GM21529 (cell line): ENCODE measurements around the gene ACCSL.

Experiments used
- ATAC-seq: cut with Tn5 transposase; IDR thresholded peaks from one replicate; pipeline ENCODE4 v1.9.1; 2021; ENCODE audit not compliant: unreplicated experiment

The ACCSL gene

GRCh38 chr11:44049832-44050231 is 2.1 kb downstream of the ACCSL start:
- ATAC-seq: no peak

GRCh38 chr11:44051171-44051570 is 3.4 kb downstream of the ACCSL start:
- ATAC-seq: no peak

- no peak for ATAC-seq
These were observed 9.6 kb downstream of the ACCSL start for GRCh38 chr11:44057340-44057739.

- no peak for ATAC-seq
These were observed 10.5 kb downstream of the ACCSL start for GRCh38 chr11:44058275-44058674.

GRCh38 chr11:44065161-44065661 is 17.4 kb downstream of the ACCSL start:
- ATAC-seq: no peak

GRCh38 chr11:44065841-44066731 is 18.3 kb downstream of the ACCSL start, which contains the start of gene ACCS:
ACCS (plus strand) TSS chr11:44066270; CDS start chr11:44067628, 1,358 bp downstream.
- ATAC-seq: peak; percentile 96

GRCh38 chr11:44066732-44067141 is 19.0 kb downstream of the ACCSL start:
- no peak for ATAC-seq

GRCh38 chr11:44067266-44067665 is 19.5 kb downstream of the ACCSL start:
- no peak for ATAC-seq

- ATAC-seq: no peak
These were observed 20.4 kb downstream of the ACCSL start for GRCh38 chr11:44068180-44068579.

GRCh38 chr11:44071157-44071556 is 23.4 kb downstream of the ACCSL start:
- ATAC-seq: no peak

- no peak for ATAC-seq
These were observed 25.2 kb downstream of the ACCSL start for GRCh38 chr11:44072757-44073658.

- no peak for ATAC-seq
These were observed 31.0 kb downstream of the ACCSL start for GRCh38 chr11:44078794-44079193.

- no peak for ATAC-seq
These were observed 31.6 kb downstream of the ACCSL start for GRCh38 chr11:44079376-44079775.

GRCh38 chr11:44080951-44081350 is 33.2 kb downstream of the ACCSL start:
- ATAC-seq: no peak

- ATAC-seq: no peak
These were observed 34.9 kb downstream of the ACCSL start for GRCh38 chr11:44082645-44083044.

- no peak for ATAC-seq
These were observed 35.7 kb downstream of the ACCSL start for GRCh38 chr11:44083433-44083832.

- ATAC-seq: no peak
These were observed 36.1 kb downstream of the ACCSL start for GRCh38 chr11:44083906-44084305.

GRCh38 chr11:44085330-44085729 is 37.5 kb downstream of the ACCSL start:
- ATAC-seq: no peak

- ATAC-seq: no peak
These were observed 40.6 kb downstream of the ACCSL start for GRCh38 chr11:44088377-44088776.

- ATAC-seq: no peak
These were observed 41.1 kb downstream of the ACCSL start for GRCh38 chr11:44088871-44089270.

- ATAC-seq: no peak
These were observed 42.8 kb downstream of the ACCSL start for GRCh38 chr11:44090539-44090938.
